ENCODE data around the gene TPMT.

TPMT gene

GRCh38 chr6:18186540-18187250, 31.8 kb upstream of the TPMT start:
- no peaks in the 10 kb centered on the region for H3K27me3 ChIP-seq (ENCODE audit: control insufficient read depth, insufficient read depth, low read length)
- no peak overlapping the region for H3K9ac ChIP-seq
- no peak overlapping the region for H3K27ac ChIP-seq
- no peaks in the 10 kb centered on the region for H3K36me3 ChIP-seq (ENCODE audit: control insufficient read depth, insufficient read depth, low read length)
- no peaks in the 10 kb centered on the region for H3K9me3 ChIP-seq (ENCODE audit: control insufficient read depth, low read length)
- H3K4me2 ChIP-seq (ENCODE audit: low read length): no peak overlapping the region
- H3K4me3 ChIP-seq (ENCODE audit: low read depth, low read length): no peak overlapping the region
- TF ChIP-seq, protein P1, sequence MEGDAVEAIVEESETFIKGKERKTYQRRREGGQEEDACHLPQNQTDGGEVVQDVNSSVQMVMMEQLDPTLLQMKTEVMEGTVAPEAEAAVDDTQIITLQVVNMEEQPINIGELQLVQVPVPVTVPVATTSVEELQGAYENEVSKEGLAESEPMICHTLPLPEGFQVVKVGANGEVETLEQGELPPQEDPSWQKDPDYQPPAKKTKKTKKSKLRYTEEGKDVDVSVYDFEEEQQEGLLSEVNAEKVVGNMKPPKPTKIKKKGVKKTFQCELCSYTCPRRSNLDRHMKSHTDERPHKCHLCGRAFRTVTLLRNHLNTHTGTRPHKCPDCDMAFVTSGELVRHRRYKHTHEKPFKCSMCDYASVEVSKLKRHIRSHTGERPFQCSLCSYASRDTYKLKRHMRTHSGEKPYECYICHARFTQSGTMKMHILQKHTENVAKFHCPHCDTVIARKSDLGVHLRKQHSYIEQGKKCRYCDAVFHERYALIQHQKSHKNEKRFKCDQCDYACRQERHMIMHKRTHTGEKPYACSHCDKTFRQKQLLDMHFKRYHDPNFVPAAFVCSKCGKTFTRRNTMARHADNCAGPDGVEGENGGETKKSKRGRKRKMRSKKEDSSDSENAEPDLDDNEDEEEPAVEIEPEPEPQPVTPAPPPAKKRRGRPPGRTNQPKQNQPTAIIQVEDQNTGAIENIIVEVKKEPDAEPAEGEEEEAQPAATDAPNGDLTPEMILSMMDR (IDR thresholded peaks at IDR 0.05): no peak
- H3K4me1 ChIP-seq: peaks cover 2% of the 10 kb centered on the region
- H3K79me2 ChIP-seq: no peaks in the 10 kb centered on the region
- H2AFZ ChIP-seq: no peak overlapping the region

GRCh38 chr6:18186033-18186432, 31.2 kb upstream of the TPMT start:
- Histone ChIP-seq H3K27ac (no peak overlapping the region), H3K9ac (no peak overlapping the region), H2AFZ (no peak overlapping the region), H3K4me2 (ENCODE audit: low read length) (no peak overlapping the region), H3K36me3 (ENCODE audit: control insufficient read depth, insufficient read depth, low read length) (no peaks in the 10 kb centered on the region), H3K4me1 (peaks cover 2% of the 10 kb centered on the region), H3K79me2 (no peaks in the 10 kb centered on the region), H3K27me3 (ENCODE audit: control insufficient read depth, insufficient read depth, low read length) (no peaks in the 10 kb centered on the region), H3K9me3 (ENCODE audit: control insufficient read depth, low read length) (no peaks in the 10 kb centered on the region), H3K4me3 (ENCODE audit: low read depth, low read length) (no peak overlapping the region)
- TF ChIP-seq, protein P1 (IDR thresholded peaks at IDR 0.05): no peak

GRCh38 chr6:18185624-18186023, 30.7 kb upstream of the TPMT start:
- Histone ChIP-seq H3K4me2 (ENCODE audit: low read length) (no peak overlapping the region), H3K27me3 (ENCODE audit: control insufficient read depth, insufficient read depth, low read length) (no peaks in the 10 kb centered on the region), H3K79me2 (no peaks in the 10 kb centered on the region), H2AFZ (no peak overlapping the region), H3K9ac (no peak overlapping the region), H3K9me3 (ENCODE audit: control insufficient read depth, low read length) (no peaks in the 10 kb centered on the region), H3K4me3 (ENCODE audit: low read depth, low read length) (no peak overlapping the region), H3K36me3 (ENCODE audit: control insufficient read depth, insufficient read depth, low read length) (no peaks in the 10 kb centered on the region), H3K4me1 (peaks cover 2% of the 10 kb centered on the region), H3K27ac (no peak overlapping the region)
- TF ChIP-seq, protein P1 (IDR thresholded peaks at IDR 0.05): no peak

GRCh38 chr6:18183766-18184165, 28.9 kb upstream of the TPMT start:
- TF ChIP-seq, protein P1 (IDR thresholded peaks at IDR 0.05): no peak
- H2AFZ ChIP-seq: no peak overlapping the region

DNA sequence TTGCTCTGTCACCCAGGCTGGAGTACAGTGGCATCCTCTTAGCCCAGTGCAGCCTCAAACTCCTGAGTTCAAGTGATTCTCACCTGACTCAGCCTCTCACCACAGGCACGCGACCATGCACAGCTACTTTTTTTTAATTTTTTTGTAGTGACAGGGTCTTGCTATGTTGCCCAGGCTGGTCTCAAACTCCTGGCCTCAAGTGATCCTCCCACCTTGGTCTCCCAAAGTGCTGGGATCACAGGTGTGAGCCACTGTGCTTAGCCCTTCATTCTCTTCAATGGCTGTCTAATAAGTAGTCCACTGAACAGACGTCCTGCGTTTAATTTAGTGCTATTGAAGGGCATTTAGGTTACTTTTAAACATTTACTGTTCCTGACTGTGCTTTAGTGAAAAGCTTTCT, 27.7 kb upstream of the TPMT start:
- Histone ChIP-seq H3K4me1 (peaks cover 2% of the 10 kb centered on the region), H3K4me2 (ENCODE audit: low read length) (no peak overlapping the region)

More at GRCh38 chr6:18183766-18184165, 28.9 kb upstream of the TPMT start:
- Histone ChIP-seq H3K27me3 (ENCODE audit: control insufficient read depth, insufficient read depth, low read length) (no peaks in the 10 kb centered on the region), H3K4me3 (ENCODE audit: low read depth, low read length) (no peak overlapping the region), H3K4me1 (peaks cover 2% of the 10 kb centered on the region), H3K79me2 (no peaks in the 10 kb centered on the region), H3K9ac (no peak overlapping the region), H3K9me3 (ENCODE audit: control insufficient read depth, low read length) (no peaks in the 10 kb centered on the region), H3K4me2 (ENCODE audit: low read length) (no peak overlapping the region), H3K27ac (no peak overlapping the region), H3K36me3 (ENCODE audit: control insufficient read depth, insufficient read depth, low read length) (no peaks in the 10 kb centered on the region)

More for the DNA sequence above, 27.7 kb upstream of the TPMT start:
- Histone ChIP-seq H3K79me2 (no peaks in the 10 kb centered on the region), H3K4me3 (ENCODE audit: low read depth, low read length) (no peak overlapping the region), H3K9ac (no peak overlapping the region), H3K9me3 (ENCODE audit: control insufficient read depth, low read length) (no peaks in the 10 kb centered on the region), H3K27ac (no peak overlapping the region), H3K27me3 (ENCODE audit: control insufficient read depth, insufficient read depth, low read length) (no peaks in the 10 kb centered on the region), H3K36me3 (ENCODE audit: control insufficient read depth, insufficient read depth, low read length) (no peaks in the 10 kb centered on the region), H2AFZ (no peak overlapping the region)
- TF ChIP-seq, protein P1 (IDR thresholded peaks at IDR 0.05): no peak
